Body of pancreas (tissue), 4 donors: Measurements from ENCODE around the gene FBN3. TPM values are rescaled to one million over a fixed set of nuclear protein-coding genes. Genes with fewer than 3 reads are reported as not detected.
"Not testable (repeated sequence)": the region's sequence is repeated elsewhere in the genome, so short reads cannot be mapped to it uniquely, and the experiment has no call there.

Experiments used
- ATAC-seq: fragments of 150-250 bp; one replicate; pipeline ENCODE4 v1.9.1; 2016
- DNase-seq, 4 donors: peaks; one replicate each; pipeline ENCODE4 v3.0.0-alpha.2; 2019
- H3K27ac ChIP-seq, 4 donors: fragments of 200-600 bp; sonication (generic); 1 replicate in 3 of 4; 2 replicates in 1 of 4; pipeline versions ENCODE4 v1.5.1 to v1.6.1; 2016 to 2019; ENCODE audit warnings: mild to moderate bottlenecking in 1 of 4, mixed read lengths in 1 of 4, moderate library complexity in 1 of 4
- H3K27me3 ChIP-seq, 2 donors: fragments of 200-600 bp; sonication (generic); one replicate each; pipeline ENCODE4 v1.6.0; 2016; ENCODE audit warnings: mild to moderate bottlenecking in 1 of 2
- H3K36me3 ChIP-seq, 2 donors: fragments of 200-600 bp; sonication (generic); replicated peaks in 1 of 2; 2 replicates each; pipeline ENCODE4 v1.5.1; 2016; ENCODE audit warnings: low read depth in 2 of 2; ENCODE audit not compliant: insufficient read depth in 1 of 2
- H3K4me1 ChIP-seq: fragments of 200-600 bp; sonication (generic); one replicate; pipeline ENCODE4 v1.6.0; 2016
- H3K4me3 ChIP-seq, 2 donors: fragments of 200-600 bp; sonication (generic); 1 replicate in 1 of 2; 2 replicates in 1 of 2; pipeline ENCODE4 v1.5.1; 2016 to 2019
- H3K9me3 ChIP-seq, 3 donors: fragments of 200-600 bp; sonication (generic); 1 replicate in 2 of 3; 2 replicates in 1 of 3; pipeline ENCODE4 v1.5.1; 2016
- POLR2A ChIP-seq, 3 donors: fragments of 450-650 bp; IDR thresholded peaks; one replicate each; pipeline ENCODE4 v1.6.1; 2016; ENCODE audit warnings: antibody characterized with exemption in 3 of 3, mild to moderate bottlenecking in 2 of 3
- WGBS, 2 donors: methylation state at CpG; one replicate each; pipeline ENCODE4 v1.1.5; 2017; 5-methylcytosine and 5-hydroxymethylcytosine counted together
- intact Hi-C: fragments of 100-400 bp; cut with DNase I; formaldehyde crosslinking; loops from one replicate; pipeline ENCODE4 v1.15.1; 2023
- total RNA-seq, 2 donors: library from RNA; depleted of rRNA; stranded (reverse); fragments of >200 nt; gene quantifications; one replicate each; pipeline ENCODE4 v1.1.0, GENCODE V29; 2016
- TF ChIP-seq, protein P1 (sequence below), 7 experiments: fragments of 450-650 bp in 4 of 7; fragments of 200-600 bp in 3 of 7; sonication (generic) in 3 of 7; IDR thresholded peaks; one replicate each; pipeline ENCODE4 v1.5.1; 2016 to 2019; ENCODE audit warnings: antibody characterized with exemption in 7 of 7

The FBN3 gene
- total RNA-seq, 2 donors from 2014 or later: 0.26 TPM; not detected in 1

DNA sequence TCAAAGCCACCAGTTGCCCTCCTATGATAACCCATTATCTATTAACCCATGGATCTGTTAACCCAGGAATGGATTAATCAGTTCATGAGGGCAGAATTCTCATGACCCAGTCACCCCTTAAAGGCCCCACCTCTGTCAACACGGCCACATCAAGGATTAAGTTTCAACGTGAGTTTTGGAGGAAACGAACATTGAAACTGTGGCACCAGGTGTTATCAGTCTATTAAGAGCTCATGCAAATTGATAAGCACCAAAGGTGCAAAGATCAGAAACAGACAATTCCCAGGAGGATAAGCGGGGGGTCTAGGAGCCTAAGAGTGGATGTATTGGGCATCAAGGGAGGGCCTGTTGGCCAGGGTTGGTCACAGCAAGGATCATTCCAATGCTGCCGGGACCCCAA is 124.1 kb downstream of the FBN3 start:
- ATAC-seq (no peak), DNase-seq (no peak)
- Histone ChIP-seq H3K4me1 (no peaks in the 10 kb centered on the region), H3K9me3 (no peaks in the 10 kb centered on the region), H3K27ac (no peak overlapping the region), H3K4me3 (no peak overlapping the region), H3K27me3 (no peaks in the 10 kb centered on the region), H3K36me3 (no peaks in the 10 kb centered on the region)
- intact Hi-C loops: no loop called here
- no peak for TF ChIP-seq POLR2A (IDR thresholded peaks at IDR 0.05)
- TF ChIP-seq, protein P1, sequence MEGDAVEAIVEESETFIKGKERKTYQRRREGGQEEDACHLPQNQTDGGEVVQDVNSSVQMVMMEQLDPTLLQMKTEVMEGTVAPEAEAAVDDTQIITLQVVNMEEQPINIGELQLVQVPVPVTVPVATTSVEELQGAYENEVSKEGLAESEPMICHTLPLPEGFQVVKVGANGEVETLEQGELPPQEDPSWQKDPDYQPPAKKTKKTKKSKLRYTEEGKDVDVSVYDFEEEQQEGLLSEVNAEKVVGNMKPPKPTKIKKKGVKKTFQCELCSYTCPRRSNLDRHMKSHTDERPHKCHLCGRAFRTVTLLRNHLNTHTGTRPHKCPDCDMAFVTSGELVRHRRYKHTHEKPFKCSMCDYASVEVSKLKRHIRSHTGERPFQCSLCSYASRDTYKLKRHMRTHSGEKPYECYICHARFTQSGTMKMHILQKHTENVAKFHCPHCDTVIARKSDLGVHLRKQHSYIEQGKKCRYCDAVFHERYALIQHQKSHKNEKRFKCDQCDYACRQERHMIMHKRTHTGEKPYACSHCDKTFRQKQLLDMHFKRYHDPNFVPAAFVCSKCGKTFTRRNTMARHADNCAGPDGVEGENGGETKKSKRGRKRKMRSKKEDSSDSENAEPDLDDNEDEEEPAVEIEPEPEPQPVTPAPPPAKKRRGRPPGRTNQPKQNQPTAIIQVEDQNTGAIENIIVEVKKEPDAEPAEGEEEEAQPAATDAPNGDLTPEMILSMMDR (IDR thresholded peaks at IDR 0.05): no peak
- WGBS, 2 donors: 64 to 72% methylated on average over 5 of the region's 5 CpGs

DNA sequence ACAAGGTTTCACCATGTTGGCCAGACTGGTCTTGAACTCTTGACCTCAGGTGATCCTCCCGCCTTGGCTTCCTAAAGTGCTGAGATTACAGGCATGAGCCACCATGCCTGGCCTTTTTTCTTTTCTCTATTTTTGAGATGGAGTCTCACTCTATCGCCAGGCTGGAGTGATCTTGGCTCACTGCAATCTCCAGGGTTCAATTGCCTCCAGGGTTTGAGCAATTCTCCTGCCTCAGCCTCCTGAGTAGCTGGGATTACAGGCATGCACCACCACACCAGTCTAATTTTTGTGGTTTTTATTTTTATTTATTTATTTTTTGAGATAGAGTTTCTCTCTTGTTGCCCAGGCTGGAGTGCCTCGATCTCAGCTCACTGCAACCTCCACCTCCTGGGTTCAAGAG is 125.1 kb downstream of the FBN3 start:
- H3K4me1 ChIP-seq, intact Hi-C loops, H3K4me3 ChIP-seq, DNase-seq, H3K27ac ChIP-seq, H3K27me3 ChIP-seq, ATAC-seq, H3K36me3 ChIP-seq, H3K9me3 ChIP-seq: not testable (repeated sequence)
- WGBS, 2 donors: 87 to 94% methylated on average over 3 of the region's 3 CpGs

DNA sequence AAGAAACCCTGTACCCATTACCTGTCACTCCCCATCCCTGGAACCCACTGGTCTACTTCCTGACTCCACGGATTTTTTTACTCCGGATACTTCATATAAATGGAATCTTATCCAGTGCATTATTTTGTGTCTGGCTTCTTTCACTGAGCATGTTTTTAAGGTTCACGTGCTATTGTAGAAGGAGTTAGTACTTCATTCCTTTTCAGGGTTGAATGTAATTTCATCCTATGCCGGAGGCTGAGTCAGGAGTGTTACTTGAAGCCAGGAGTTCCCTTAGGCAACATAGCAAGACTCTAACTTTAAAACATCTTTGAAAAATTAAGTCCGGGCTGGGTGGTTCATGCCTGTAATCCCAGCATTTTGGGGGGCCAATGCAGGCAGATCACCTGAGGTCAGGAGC is 126.0 kb downstream of the FBN3 start:
- ATAC-seq: no peak
- intact Hi-C loops: no loop called here
- WGBS, 2 donors: 84 to 90% methylated on average over 5 of the region's 5 CpGs

DNA sequence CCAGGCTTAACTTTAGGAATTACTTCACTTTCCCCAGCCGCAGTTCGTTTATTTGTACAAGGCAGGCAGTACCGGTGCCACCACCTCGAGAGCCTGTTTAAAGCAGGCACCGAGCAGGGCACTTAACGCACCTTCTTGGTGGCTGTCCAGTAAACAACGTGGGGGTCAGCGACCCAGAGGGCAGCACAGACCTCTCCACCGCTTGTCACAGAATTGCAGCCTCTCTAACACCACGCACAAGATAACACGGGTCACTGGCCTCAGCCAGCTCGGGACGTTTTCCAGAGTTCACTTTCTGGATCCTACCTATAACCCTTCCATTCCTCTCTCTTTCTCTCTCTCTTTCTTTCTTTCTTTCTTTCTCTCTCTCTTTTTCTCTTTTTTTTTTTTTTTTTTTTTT is 127.1 kb downstream of the FBN3 start:
- Histone ChIP-seq H3K9me3 (no peaks in the 10 kb centered on the region), H3K36me3 (no peaks in the 10 kb centered on the region), H3K27ac (no peak overlapping the region), H3K27me3 (no peaks in the 10 kb centered on the region), H3K4me1 (no peaks in the 10 kb centered on the region), H3K4me3 (no peak overlapping the region)
- TF ChIP-seq, protein P1 (IDR thresholded peaks at IDR 0.05): no peak
- no peak for TF ChIP-seq POLR2A (IDR thresholded peaks at IDR 0.05)
- DNase-seq (no peak), ATAC-seq (no peak)
- 79 to 81% methylated on average over 13 of the region's 13 CpGs for whole genome bisulfite sequencing, 2 donors
- intact Hi-C loops: no loop called here

More for the DNA sequence above, 126.0 kb downstream of the FBN3 start:
- TF ChIP-seq, protein P1 (IDR thresholded peaks at IDR 0.05): no peak
- no peak for TF ChIP-seq POLR2A (IDR thresholded peaks at IDR 0.05)
- no peaks in the 10 kb centered on the region for H3K27me3 ChIP-seq
- H3K27ac ChIP-seq: no peak overlapping the region
- H3K4me1 ChIP-seq: no peaks in the 10 kb centered on the region
- no peaks in the 10 kb centered on the region for H3K36me3 ChIP-seq
- no peak overlapping the region for H3K4me3 ChIP-seq
- no peaks in the 10 kb centered on the region for H3K9me3 ChIP-seq
- DNase-seq: no peak

DNA sequence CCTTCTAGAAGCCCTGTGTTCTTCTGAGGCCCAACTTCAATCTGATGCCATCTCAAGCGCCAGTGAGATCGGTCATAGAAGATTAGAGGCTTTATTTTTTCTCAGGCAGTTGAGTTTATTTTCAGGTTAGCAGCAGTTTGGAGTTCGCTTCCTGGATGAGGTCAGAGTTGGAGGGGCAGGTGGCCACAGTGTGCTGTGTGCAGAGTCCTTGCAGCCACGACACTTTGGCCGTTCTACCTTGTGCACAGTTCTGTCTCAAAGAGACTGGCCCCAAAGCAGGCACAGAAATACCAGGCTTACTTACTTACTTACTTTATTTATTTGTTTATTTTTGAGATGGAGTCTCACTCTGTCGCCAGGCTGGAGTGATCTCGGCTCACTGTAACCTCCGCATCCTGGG is 128.0 kb downstream of the FBN3 start:
- no peak for TF ChIP-seq POLR2A (IDR thresholded peaks at IDR 0.05)
- TF ChIP-seq, protein P1 (IDR thresholded peaks at IDR 0.05): no peak
- Histone ChIP-seq H3K27ac (no peak overlapping the region), H3K4me1 (no peaks in the 10 kb centered on the region), H3K9me3 (no peaks in the 10 kb centered on the region), H3K36me3 (no peaks in the 10 kb centered on the region), H3K4me3 (no peak overlapping the region), H3K27me3 (no peaks in the 10 kb centered on the region)
- DNase-seq (no peak), ATAC-seq (no peak)
- WGBS, 2 donors: 82 to 92% methylated on average over 8 of the region's 8 CpGs
- intact Hi-C loops: no loop called here
